ENCODE measurements around the gene PRSS38. TPM values are rescaled to one million over a fixed set of nuclear protein-coding genes. Genes with fewer than 3 reads are reported as not detected.

The PRSS38 gene
- total and polyA plus RNA-seq, 2 donors (not counting 3 experiments of a cell fraction or from before 2014, with no cell fraction given): not detected

DNA sequence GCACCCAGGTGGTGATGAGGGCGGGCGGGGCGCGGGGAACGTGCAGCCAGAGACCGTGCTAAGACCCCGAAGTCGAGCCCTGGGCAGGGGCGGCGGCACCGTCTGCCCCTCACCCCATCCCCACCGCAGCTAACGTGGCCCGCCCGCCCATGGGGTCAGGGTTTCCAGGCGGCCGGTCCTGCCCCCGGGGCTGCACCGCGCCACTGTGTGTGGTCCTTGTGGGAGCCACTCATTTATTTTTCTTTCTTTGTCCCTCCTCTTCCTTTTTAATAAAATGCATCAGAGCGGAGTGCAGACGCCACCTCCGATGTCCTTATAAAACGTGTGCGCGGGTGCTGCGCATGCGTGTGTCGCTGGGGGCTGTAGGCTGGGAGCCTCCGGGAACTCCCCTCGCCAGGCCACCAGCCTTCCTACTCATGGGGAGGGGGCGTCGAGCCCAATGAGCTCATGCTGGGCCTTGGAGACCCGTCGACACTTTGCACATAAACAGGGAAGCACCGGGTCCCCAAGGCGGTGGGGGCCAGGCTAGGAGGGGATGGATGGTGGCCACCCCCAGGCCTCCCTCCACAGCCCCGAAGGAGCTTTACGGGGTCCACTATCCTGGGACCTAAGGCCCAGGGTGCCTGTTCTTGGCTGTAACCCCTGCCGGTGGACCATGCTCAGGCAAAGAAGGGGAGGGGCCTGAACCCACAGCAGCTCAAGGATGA is 72.4 kb downstream of the PRSS38 start:
- no TSS peak for BruUV-seq (replicated peaks)
- Histone ChIP-seq H3K4me1 (ENCODE audit: control insufficient read depth, extremely low read depth, insufficient read depth, low read length) (no peaks in the 10 kb centered on the region), H3K4me2 (ENCODE audit: insufficient read depth, low read length) (no peak overlapping the region), H3K9me3 (replicated peaks; ENCODE audit: control insufficient read depth, insufficient read depth, low read length) (no peaks in the 10 kb centered on the region), H3K36me3 (ENCODE audit: control insufficient read depth in 2 of 2, extremely low read depth in 1 of 2, insufficient read depth in 2 of 2, low read length in 2 of 2) (no peaks in the 10 kb centered on the region), H4K20me1 (replicated peaks; ENCODE audit: control insufficient read depth, extremely low read depth, insufficient read depth, low read length) (no peaks in the 10 kb centered on the region), H3K27ac (ENCODE audit: insufficient read depth, low read depth, low read length) (no peak overlapping the region), H3K27me3 (ENCODE audit: control insufficient read depth in 2 of 2, insufficient read depth in 2 of 2, low read length in 2 of 2) (no peaks in the 10 kb centered on the region), H2AFZ (ENCODE audit: low read depth, low read length) (peak overlapping the region; percentile 64), H3K79me2 (ENCODE audit: control insufficient read depth, insufficient read depth, low read length) (no peaks in the 10 kb centered on the region), H3K9me1 (replicated peaks; ENCODE audit: control insufficient read depth, extremely low read depth, insufficient read depth, low read length) (no peaks in the 10 kb centered on the region), H3K4me3 (replicated peaks in 1 of 3; ENCODE audit: insufficient read depth in 1 of 3, low read depth in 1 of 3, low read length in 3 of 3) (peak overlapping the region in 1 of 3 experiments; percentile 31), H3K9ac (replicated peaks; ENCODE audit: extremely low read depth, insufficient read depth, low read length) (no peak overlapping the region)
- CTCF ChIA-PET: no interaction called here
- no peak for TF ChIP-seq GATA2 (IDR thresholded peaks at IDR 0.05; ENCODE audit: insufficient read depth, insufficient read length, low read depth, low read length)
- TF ChIP-seq MYC (IDR thresholded peaks at IDR 0.05; ENCODE audit: low read depth, low read length): no peak
- no peak for TF ChIP-seq FOS (IDR thresholded peaks at IDR 0.05; ENCODE audit: borderline replicate concordance, insufficient read depth, low read length)
- TF ChIP-seq POLR2A (IDR thresholded peaks at IDR 0.05; ENCODE audit: low read depth, low read length): no peak
- no peak for TF ChIP-seq JUN (IDR thresholded peaks at IDR 0.05; ENCODE audit: borderline replicate concordance, insufficient read depth, insufficient read length, low read depth)
- TF ChIP-seq, protein P1, sequence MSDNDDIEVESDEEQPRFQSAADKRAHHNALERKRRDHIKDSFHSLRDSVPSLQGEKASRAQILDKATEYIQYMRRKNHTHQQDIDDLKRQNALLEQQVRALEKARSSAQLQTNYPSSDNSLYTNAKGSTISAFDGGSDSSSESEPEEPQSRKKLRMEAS (IDR thresholded peaks at IDR 0.05; ENCODE audit: insufficient read depth, insufficient read length): no peak
- no peak for TF ChIP-seq POLR2AphosphoS5 (IDR thresholded peaks at IDR 0.05; ENCODE audit: insufficient read depth, low read depth, low read length)
- TF ChIP-seq EZH2 (IDR thresholded peaks at IDR 0.05; ENCODE audit: borderline replicate concordance, low read depth, low read length, severe bottlenecking): no peak
- TF ChIP-seq, protein P2, sequence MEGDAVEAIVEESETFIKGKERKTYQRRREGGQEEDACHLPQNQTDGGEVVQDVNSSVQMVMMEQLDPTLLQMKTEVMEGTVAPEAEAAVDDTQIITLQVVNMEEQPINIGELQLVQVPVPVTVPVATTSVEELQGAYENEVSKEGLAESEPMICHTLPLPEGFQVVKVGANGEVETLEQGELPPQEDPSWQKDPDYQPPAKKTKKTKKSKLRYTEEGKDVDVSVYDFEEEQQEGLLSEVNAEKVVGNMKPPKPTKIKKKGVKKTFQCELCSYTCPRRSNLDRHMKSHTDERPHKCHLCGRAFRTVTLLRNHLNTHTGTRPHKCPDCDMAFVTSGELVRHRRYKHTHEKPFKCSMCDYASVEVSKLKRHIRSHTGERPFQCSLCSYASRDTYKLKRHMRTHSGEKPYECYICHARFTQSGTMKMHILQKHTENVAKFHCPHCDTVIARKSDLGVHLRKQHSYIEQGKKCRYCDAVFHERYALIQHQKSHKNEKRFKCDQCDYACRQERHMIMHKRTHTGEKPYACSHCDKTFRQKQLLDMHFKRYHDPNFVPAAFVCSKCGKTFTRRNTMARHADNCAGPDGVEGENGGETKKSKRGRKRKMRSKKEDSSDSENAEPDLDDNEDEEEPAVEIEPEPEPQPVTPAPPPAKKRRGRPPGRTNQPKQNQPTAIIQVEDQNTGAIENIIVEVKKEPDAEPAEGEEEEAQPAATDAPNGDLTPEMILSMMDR (IDR thresholded peaks at IDR 0.05; ENCODE audit: extremely low read depth in 1 of 2, insufficient read depth in 1 of 2, low read depth in 1 of 2, low read length in 2 of 2): no peak
- POLR2A ChIA-PET: no interaction called here
- DNase-seq (ENCODE audit: low read depth, low spot score) (peak; percentile 40), FAIRE-seq (peak; percentile 40)
- intact Hi-C loops (cut with micrococcal nuclease) (loop anchor here (5.0 kb wide), 2 partner anchors 59 to 101 kb away; partner anchors contain the start of gene WNT9A), dilution Hi-C loops (cut with MboI; ENCODE audit: extremely low pct_ligation_motif_present, low sequenced_read_pairs) (no loop called here)
